ENCODE results near the gene KRTAP10-9.

KRTAP10-9 gene

DNA sequence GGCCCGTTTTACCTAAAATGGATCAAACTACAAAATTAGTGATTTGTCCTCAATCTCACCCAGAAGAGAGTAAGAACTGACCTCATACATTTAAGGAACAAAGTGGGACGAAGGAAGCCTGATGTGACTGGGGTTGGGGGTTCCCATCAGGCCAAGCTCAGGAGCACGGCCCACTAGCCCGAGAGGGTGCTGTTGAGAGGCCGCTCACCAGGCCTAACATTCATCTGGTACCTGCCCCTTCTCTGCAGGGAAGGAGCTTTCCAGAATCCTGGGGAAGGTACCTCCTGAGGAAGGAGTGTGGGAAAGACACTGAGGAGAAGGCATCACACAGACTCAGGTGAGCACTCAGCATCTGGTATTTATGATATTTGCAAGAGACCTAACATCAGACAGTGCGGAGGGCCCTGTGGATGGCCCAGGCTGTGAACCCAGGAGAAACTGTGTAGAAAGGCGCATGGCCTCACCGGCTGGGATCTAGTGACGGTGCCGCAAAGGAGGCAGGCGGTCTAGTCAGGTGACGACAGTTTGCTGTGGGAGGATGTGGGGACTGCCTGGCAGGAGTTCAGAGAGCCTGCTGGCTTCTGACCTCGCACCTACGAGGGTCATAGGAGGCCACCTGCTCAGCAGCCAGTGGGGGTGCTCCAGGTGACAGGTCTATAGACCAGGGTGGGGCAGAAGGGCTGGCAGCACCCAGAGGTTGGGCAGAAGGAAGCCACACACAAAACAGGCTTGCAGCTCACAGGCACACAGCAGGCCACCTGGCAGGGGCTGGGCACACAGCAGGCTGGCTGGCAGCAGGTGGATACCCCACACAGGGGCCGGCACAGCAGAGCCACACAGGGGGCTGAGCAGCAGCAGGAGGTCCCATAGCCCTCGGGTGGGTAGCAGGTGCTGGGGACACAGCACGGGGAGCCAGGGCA is 27.0 kb downstream of the KRTAP10-9 start:
- TF ChIP-seq TOX (CRISPR knock-in tag; IDR thresholded peaks at IDR 0.05; ENCODE audit: borderline replicate concordance) = no peak
- TF ChIP-seq ESRRG (CRISPR knock-in tag; IDR thresholded peaks at IDR 0.05) = no peak
- TF ChIP-seq, protein P1, sequence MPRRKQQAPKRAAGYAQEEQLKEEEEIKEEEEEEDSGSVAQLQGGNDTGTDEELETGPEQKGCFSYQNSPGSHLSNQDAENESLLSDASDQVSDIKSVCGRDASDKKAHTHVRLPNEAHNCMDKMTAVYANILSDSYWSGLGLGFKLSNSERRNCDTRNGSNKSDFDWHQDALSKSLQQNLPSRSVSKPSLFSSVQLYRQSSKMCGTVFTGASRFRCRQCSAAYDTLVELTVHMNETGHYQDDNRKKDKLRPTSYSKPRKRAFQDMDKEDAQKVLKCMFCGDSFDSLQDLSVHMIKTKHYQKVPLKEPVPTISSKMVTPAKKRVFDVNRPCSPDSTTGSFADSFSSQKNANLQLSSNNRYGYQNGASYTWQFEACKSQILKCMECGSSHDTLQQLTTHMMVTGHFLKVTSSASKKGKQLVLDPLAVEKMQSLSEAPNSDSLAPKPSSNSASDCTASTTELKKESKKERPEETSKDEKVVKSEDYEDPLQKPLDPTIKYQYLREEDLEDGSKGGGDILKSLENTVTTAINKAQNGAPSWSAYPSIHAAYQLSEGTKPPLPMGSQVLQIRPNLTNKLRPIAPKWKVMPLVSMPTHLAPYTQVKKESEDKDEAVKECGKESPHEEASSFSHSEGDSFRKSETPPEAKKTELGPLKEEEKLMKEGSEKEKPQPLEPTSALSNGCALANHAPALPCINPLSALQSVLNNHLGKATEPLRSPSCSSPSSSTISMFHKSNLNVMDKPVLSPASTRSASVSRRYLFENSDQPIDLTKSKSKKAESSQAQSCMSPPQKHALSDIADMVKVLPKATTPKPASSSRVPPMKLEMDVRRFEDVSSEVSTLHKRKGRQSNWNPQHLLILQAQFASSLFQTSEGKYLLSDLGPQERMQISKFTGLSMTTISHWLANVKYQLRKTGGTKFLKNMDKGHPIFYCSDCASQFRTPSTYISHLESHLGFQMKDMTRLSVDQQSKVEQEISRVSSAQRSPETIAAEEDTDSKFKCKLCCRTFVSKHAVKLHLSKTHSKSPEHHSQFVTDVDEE (CRISPR knock-in tag; IDR thresholded peaks at IDR 0.05) = no peak
- no peak for TF ChIP-seq ZNF8 (CRISPR knock-in tag; IDR thresholded peaks at IDR 0.05)
- TF ChIP-seq ARNTL (CRISPR knock-in tag; IDR thresholded peaks at IDR 0.05; ENCODE audit: borderline replicate concordance, low read depth) = no peak
- ATAC-seq = no peak

DNA sequence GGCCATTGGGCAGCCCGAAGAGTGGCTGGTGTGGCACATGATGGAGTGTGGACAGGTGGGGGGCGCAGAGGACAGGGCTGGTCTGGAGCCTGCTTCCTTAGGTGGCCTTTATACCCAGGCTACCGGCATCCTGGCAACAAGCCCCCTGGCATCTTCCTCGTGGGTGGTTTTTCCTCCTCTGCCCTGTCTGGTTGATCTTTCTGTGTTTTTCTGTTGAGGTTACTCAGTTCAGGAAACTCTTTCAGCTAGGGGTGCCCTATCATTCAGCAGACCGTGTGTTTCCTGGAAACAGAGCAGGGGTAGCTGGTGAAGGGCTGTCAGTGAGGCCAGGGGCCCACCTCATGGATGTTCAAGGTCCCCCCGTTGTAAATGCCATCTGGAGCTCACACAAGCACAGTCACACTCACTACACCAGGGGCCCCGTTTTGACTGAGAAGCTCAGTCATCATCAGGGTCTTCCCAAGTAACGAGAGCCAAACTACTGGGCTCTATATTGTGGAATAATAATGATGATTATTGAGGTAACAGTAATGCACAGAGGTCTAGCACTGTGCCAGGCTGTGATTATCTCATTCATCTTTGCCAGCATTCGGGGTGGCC is 27.8 kb downstream of the KRTAP10-9 start, which contains the start of gene KRTAP12-4:
TSS of gene KRTAP12-4 (minus strand) at position 84 of the 600 bp plus-strand sequence. CDS start at position 39, 45 bp downstream.
- no peak for ATAC-seq
- TF ChIP-seq, protein P2, sequence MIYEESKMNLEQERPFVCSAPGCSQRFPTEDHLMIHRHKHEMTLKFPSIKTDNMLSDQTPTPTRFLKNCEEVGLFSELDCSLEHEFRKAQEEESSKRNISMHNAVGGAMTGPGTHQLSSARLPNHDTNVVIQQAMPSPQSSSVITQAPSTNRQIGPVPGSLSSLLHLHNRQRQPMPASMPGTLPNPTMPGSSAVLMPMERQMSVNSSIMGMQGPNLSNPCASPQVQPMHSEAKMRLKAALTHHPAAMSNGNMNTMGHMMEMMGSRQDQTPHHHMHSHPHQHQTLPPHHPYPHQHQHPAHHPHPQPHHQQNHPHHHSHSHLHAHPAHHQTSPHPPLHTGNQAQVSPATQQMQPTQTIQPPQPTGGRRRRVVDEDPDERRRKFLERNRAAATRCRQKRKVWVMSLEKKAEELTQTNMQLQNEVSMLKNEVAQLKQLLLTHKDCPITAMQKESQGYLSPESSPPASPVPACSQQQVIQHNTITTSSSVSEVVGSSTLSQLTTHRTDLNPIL (CRISPR knock-in tag; IDR thresholded peaks at IDR 0.05; ENCODE audit: low read depth) = no peak
- TF ChIP-seq GLIS3 (CRISPR knock-in tag; IDR thresholded peaks at IDR 0.05) = no peak

DNA sequence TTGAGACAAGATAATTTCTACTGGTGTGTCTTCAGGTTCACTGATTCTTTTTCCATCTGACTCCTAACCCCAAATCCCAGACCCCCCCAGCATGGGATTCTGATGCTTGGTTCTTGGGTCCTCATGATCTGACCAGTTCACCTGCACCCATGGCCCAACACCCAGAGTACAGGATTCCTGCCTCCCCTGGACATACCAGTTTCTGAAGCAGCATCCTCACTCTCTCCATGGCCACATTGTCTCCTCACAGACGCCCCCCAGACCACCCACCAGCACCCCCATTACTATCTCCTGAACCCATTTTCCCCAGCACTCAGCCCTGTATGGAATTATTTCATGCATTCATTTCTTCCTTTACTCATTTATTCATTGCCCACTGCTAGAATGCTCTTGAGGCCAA is 30.0 kb downstream of the KRTAP10-9 start:
- ATAC-seq = no peak
- TF ChIP-seq SNAI2 (CRISPR knock-in tag; IDR thresholded peaks at IDR 0.05) = no peak
- no peak for TF ChIP-seq ISL1 (CRISPR knock-in tag; IDR thresholded peaks at IDR 0.05)
- no peak for TF ChIP-seq ZNF70 (CRISPR knock-in tag; IDR thresholded peaks at IDR 0.05)
- no peak for TF ChIP-seq PPARA (CRISPR knock-in tag; IDR thresholded peaks at IDR 0.05; ENCODE audit: borderline replicate concordance)
- TF ChIP-seq OSR1 (CRISPR knock-in tag; IDR thresholded peaks at IDR 0.05) = no peak
- no peak for TF ChIP-seq TOX (CRISPR knock-in tag; IDR thresholded peaks at IDR 0.05; ENCODE audit: borderline replicate concordance)
- no peak for TF ChIP-seq ESRRG (CRISPR knock-in tag; IDR thresholded peaks at IDR 0.05)
- TF ChIP-seq, protein P3, sequence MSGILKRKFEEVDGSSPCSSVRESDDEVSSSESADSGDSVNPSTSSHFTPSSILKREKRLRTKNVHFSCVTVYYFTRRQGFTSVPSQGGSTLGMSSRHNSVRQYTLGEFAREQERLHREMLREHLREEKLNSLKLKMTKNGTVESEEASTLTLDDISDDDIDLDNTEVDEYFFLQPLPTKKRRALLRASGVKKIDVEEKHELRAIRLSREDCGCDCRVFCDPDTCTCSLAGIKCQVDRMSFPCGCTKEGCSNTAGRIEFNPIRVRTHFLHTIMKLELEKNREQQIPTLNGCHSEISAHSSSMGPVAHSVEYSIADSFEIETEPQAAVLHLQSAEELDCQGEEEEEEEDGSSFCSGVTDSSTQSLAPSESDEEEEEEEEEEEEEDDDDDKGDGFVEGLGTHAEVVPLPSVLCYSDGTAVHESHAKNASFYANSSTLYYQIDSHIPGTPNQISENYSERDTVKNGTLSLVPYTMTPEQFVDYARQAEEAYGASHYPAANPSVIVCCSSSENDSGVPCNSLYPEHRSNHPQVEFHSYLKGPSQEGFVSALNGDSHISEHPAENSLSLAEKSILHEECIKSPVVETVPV (CRISPR knock-in tag; IDR thresholded peaks at IDR 0.05) = no peak
- TF ChIP-seq GLIS3 (CRISPR knock-in tag; IDR thresholded peaks at IDR 0.05) = no peak
- TF ChIP-seq, protein P2 (CRISPR knock-in tag; IDR thresholded peaks at IDR 0.05; ENCODE audit: low read depth) = no peak

DNA sequence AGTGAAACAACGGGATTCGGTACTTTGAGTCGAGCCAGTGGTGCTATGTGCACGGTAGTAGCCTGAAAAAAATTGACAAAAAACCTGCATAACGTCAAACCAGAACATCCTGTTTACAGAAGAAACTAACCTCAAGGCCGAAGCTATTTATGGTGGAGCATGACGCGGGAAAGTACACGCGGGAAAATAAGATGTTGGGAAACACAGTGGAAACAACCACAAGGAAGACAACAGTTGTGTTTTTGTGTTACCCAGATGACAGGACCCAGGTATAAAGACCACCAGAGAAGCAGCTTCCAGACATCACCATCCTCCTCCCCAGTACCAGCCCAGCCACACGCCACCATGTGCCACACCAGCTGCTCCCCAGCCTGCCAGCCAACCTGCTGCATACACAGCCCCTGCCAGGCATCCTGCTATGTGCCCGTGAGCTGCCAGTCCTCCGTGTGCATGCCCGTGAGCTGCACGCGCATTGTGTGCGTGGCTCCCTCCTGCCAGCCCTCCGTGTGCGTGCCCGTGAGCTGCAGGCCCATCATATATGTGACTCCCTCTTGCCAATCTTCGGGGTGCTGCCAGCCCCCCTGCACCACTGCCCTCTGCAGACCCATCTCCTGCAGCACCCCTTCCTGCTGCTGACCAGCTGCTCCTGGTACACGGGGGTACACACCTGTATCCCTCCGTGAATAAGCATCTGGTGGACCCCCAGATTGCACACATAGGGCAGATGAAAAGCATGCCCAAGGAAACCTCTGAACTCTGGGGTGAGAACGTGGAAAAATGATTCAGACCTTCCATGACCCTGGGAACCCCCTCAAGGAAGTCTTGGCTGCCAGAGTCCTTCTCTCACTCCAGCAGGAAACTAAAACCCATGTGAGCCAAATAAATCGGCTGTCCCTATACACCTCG is 31.0 kb downstream of the KRTAP10-9 start, which contains the start of gene KRTAP12-3:
TSS of gene KRTAP12-3 (plus strand) at position 298 of the 906 bp plus-strand sequence. CDS start at position 346, 48 bp downstream.
- TF ChIP-seq CSDC2 (CRISPR knock-in tag; IDR thresholded peaks at IDR 0.05) (no peak), GLIS3 (CRISPR knock-in tag; IDR thresholded peaks at IDR 0.05) (no peak), OSR1 (CRISPR knock-in tag; IDR thresholded peaks at IDR 0.05) (no peak), ZNF70 (CRISPR knock-in tag; IDR thresholded peaks at IDR 0.05) (no peak), SNAI2 (CRISPR knock-in tag; IDR thresholded peaks at IDR 0.05) (no peak), PPARA (CRISPR knock-in tag; IDR thresholded peaks at IDR 0.05; ENCODE audit: borderline replicate concordance) (no peak), ARNTL (CRISPR knock-in tag; IDR thresholded peaks at IDR 0.05; ENCODE audit: borderline replicate concordance, low read depth) (no peak)
- TF ChIP-seq, protein P4, sequence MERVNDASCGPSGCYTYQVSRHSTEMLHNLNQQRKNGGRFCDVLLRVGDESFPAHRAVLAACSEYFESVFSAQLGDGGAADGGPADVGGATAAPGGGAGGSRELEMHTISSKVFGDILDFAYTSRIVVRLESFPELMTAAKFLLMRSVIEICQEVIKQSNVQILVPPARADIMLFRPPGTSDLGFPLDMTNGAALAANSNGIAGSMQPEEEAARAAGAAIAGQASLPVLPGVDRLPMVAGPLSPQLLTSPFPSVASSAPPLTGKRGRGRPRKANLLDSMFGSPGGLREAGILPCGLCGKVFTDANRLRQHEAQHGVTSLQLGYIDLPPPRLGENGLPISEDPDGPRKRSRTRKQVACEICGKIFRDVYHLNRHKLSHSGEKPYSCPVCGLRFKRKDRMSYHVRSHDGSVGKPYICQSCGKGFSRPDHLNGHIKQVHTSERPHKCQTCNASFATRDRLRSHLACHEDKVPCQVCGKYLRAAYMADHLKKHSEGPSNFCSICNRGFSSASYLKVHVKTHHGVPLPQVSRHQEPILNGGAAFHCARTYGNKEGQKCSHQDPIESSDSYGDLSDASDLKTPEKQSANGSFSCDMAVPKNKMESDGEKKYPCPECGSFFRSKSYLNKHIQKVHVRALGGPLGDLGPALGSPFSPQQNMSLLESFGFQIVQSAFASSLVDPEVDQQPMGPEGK (CRISPR knock-in tag; IDR thresholded peaks at IDR 0.05; ENCODE audit: borderline replicate concordance) = no peak
- TF ChIP-seq, protein P5, sequence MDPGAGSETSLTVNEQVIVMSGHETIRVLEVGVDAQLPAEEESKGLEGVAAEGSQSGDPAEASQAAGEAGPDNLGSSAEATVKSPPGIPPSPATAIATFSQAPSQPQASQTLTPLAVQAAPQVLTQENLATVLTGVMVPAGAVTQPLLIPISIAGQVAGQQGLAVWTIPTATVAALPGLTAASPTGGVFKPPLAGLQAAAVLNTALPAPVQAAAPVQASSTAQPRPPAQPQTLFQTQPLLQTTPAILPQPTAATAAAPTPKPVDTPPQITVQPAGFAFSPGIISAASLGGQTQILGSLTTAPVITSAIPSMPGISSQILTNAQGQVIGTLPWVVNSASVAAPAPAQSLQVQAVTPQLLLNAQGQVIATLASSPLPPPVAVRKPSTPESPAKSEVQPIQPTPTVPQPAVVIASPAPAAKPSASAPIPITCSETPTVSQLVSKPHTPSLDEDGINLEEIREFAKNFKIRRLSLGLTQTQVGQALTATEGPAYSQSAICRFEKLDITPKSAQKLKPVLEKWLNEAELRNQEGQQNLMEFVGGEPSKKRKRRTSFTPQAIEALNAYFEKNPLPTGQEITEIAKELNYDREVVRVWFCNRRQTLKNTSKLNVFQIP (CRISPR knock-in tag; IDR thresholded peaks at IDR 0.05; ENCODE audit: borderline replicate concordance, low read depth) = no peak
- no peak for ATAC-seq

All from SK-N-SH treated with all-trans-retinoic acid at 6 μM for 48 hours (cell line).